HCT116 (cell line): Measurements from ENCODE around the gene THSD8. TPM values are rescaled to one million over a fixed set of nuclear protein-coding genes. Genes with fewer than 3 reads are reported as not detected.

Source experiments
- ATAC-seq: fragments of 200-7000 bp; cut with Tn5 transposase; 2 replicates; pipeline ENCODE4 v1.9.1; 2020; ENCODE audit warnings: mild to moderate bottlenecking, moderate library complexity
- BruUV-seq: library from RNA; stranded (reverse); fragments of 400-500 nt; replicated peaks from 2 replicates; lab custom pipeline; 2021; lab: Mats Ljungman, UMichigan
- CTCF ChIA-PET: fragments of 300-600 bp; sonication (Branson Sonifier 250); formaldehyde crosslinking; loops from one replicate; lab custom pipeline; 2021; ENCODE audit warnings: antibody characterized with exemption; lab: Charles Lee
- POLR2A ChIA-PET: fragments of 300-600, 350-600 bp; sonication (Branson Sonifier 250); formaldehyde crosslinking; loops from one replicate; lab custom pipeline; 2021; ENCODE audit warnings: antibody characterized with exemption; lab: Charles Lee
- RAD21 ChIA-PET, 2 experiments: fragments of 300-600 bp; sonication (Branson Sonifier 250); formaldehyde crosslinking; loops; one replicate each; lab custom pipeline; 2023; ENCODE audit warnings: low total read pairs in 2 of 2; ENCODE audit not compliant: uncharacterized antibody in 2 of 2, unreplicated experiment in 2 of 2, low non-redundant PET in 1 of 2; lab: Charles Lee
- DNase-seq: peaks from one replicate; pipeline ENCODE4 v3.0.0-alpha.2; 2010; ENCODE audit warnings: low read depth, low spot score
- H2AFZ ChIP-seq: fragments of 200-600 bp; shearing (Covaris generic), sonication (generic); 2 replicates; pipeline ENCODE4 v1.6.1; 2017; ENCODE audit warnings: low read depth, mixed run types, mixed read lengths, antibody characterized with exemption, low read length; ENCODE audit not compliant: poor library complexity, severe bottlenecking
- H3K27ac ChIP-seq: 2 replicates; pipeline ENCODE4 v1.5.1; 2012; ENCODE audit warnings: low read depth, low read length
- H3K27me3 ChIP-seq: fragments of 200-600 bp; sonication (generic); 2 replicates; pipeline ENCODE4 v1.6.1; 2016; ENCODE audit warnings: mixed run types, low read length, mixed read lengths; ENCODE audit not compliant: insufficient read depth
- H3K36me3 ChIP-seq, 2 experiments: fragments of 200-500 bp in 1 of 2; fragments of 200-600 bp in 1 of 2; sonication (Bioruptor generic) in 1 of 2; sonication (generic) in 1 of 2; 2 replicates each; pipeline versions ENCODE4 v1.5.1 to v1.6.1; 2014 to 2016; ENCODE audit warnings: low read length in 2 of 2, inconsistent platforms in 1 of 2, mixed read lengths in 1 of 2, mixed run types in 1 of 2; ENCODE audit not compliant: insufficient read depth in 2 of 2, control insufficient read depth in 1 of 2
- H3K4me1 ChIP-seq, 2 experiments: fragments of 200-600 bp in 1 of 2; sonication (generic) in 1 of 2; 2 replicates each; pipeline versions ENCODE4 v1.5.1 to v1.6.1; 2012 to 2017; ENCODE audit warnings: low read length in 2 of 2, inconsistent platforms in 1 of 2, mild to moderate bottlenecking in 1 of 2, mixed read lengths in 1 of 2, mixed run types in 1 of 2, moderate library complexity in 1 of 2; ENCODE audit not compliant: insufficient read depth in 2 of 2, control insufficient read depth in 1 of 2
- H3K4me2 ChIP-seq: fragments of 200-600 bp; sonication (generic); 2 replicates; pipeline ENCODE4 v1.6.1; 2017; ENCODE audit warnings: mixed run types, low read length, mixed read lengths
- H3K4me3 ChIP-seq, 2 experiments: fragments of 200-600 bp in 1 of 2; sonication (generic) in 1 of 2; replicated peaks in 1 of 2; 2 replicates each; pipeline ENCODE4 v1.5.1; 2011 to 2016; ENCODE audit warnings: low read length in 2 of 2, control low read depth in 1 of 2, low read depth in 1 of 2, mild to moderate bottlenecking in 1 of 2, mixed read lengths in 1 of 2, mixed run types in 1 of 2
- H3K79me2 ChIP-seq: fragments of 200-600 bp; sonication (generic); 2 replicates; pipeline ENCODE4 v1.6.1; 2017; ENCODE audit warnings: mild to moderate bottlenecking, mixed run types, low read length, moderate library complexity, mixed read lengths; ENCODE audit not compliant: insufficient read depth
- H3K9ac ChIP-seq: fragments of 200-600 bp; sonication (generic); 2 replicates; pipeline ENCODE4 v1.6.1; 2016; ENCODE audit warnings: low read length, mixed read lengths
- H3K9me2 ChIP-seq: fragments of 200-600 bp; sonication (generic), shearing (Covaris generic); 2 replicates; pipeline ENCODE4 v1.6.1; 2017; ENCODE audit warnings: mixed run types, mild to moderate bottlenecking, moderate library complexity; ENCODE audit not compliant: insufficient read depth
- H3K9me3 ChIP-seq, 2 experiments: fragments of 200-500 bp in 1 of 2; fragments of 200-600 bp in 1 of 2; sonication (Bioruptor generic) in 1 of 2; sonication (generic) in 1 of 2; 2 replicates each; pipeline ENCODE4 v1.6.1; 2014 to 2017; ENCODE audit warnings: low read length in 2 of 2, mixed read lengths in 2 of 2, inconsistent platforms in 1 of 2, low read depth in 1 of 2, mild to moderate bottlenecking in 1 of 2, mixed run types in 1 of 2, moderate library complexity in 1 of 2; ENCODE audit not compliant: control insufficient read depth in 1 of 2, insufficient read depth in 1 of 2
- H4K20me1 ChIP-seq: fragments of 200-600 bp; sonication (generic), shearing (Covaris generic); 2 replicates; pipeline ENCODE4 v1.6.1; 2017; ENCODE audit warnings: mixed run types, mild to moderate bottlenecking, moderate library complexity; ENCODE audit not compliant: insufficient read depth
- CEBPB ChIP-seq: IDR thresholded peaks from 2 replicates; pipeline ENCODE4 v1.6.1; 2012; ENCODE audit warnings: low read depth
- EGR1 ChIP-seq: IDR thresholded peaks from 2 replicates; pipeline ENCODE4 v1.6.1; 2012; ENCODE audit warnings: low read depth
- ELF1 ChIP-seq: IDR thresholded peaks from 2 replicates; pipeline ENCODE4 v1.6.1; 2012; ENCODE audit warnings: low read depth, borderline replicate concordance
- EZH2 ChIP-seq: fragments of 200-600 bp; sonication (generic); IDR thresholded peaks from 2 replicates; pipeline ENCODE4 v1.6.1; 2017; ENCODE audit warnings: antibody characterized with exemption, mixed run types
- EZH2phosphoT487 ChIP-seq: fragments of 200-600 bp; IDR thresholded peaks from 2 replicates; pipeline ENCODE4 v1.6.1; 2018; ENCODE audit warnings: antibody characterized with exemption, borderline replicate concordance
- FOSL1 ChIP-seq: IDR thresholded peaks from 2 replicates; pipeline ENCODE4 v1.6.1; 2012; ENCODE audit warnings: low read depth
- JUND ChIP-seq: IDR thresholded peaks from 2 replicates; pipeline ENCODE4 v1.6.1; 2012
- POLR2A ChIP-seq: IDR thresholded peaks from 2 replicates; pipeline ENCODE4 v1.7.0; 2011; ENCODE audit warnings: borderline replicate concordance; ENCODE audit not compliant: insufficient read depth, insufficient read length; ENCODE audit errors: extremely low read depth
- SP1 ChIP-seq: IDR thresholded peaks from 2 replicates; pipeline ENCODE4 v1.6.1; 2012; ENCODE audit warnings: low read depth
- SRF ChIP-seq: IDR thresholded peaks from 2 replicates; pipeline ENCODE4 v1.6.1; 2012; ENCODE audit warnings: low read depth
- TCF7L2 ChIP-seq: IDR thresholded peaks from 2 replicates; pipeline ENCODE4 v1.7.0; 2011; ENCODE audit warnings: borderline replicate concordance, inconsistent platforms; ENCODE audit not compliant: insufficient read depth, insufficient read length; ENCODE audit errors: extremely low read depth
- intact Hi-C: fragments of 100-400 bp; cut with micrococcal nuclease; formaldehyde crosslinking; loops from 2 replicates; pipeline ENCODE4 v1.10.0; 2022
- total RNA-seq: library from RNA; stranded (reverse); gene quantifications from one replicate; pipeline ENCODE4 v1.2.1, GENCODE V29; 2021; ENCODE audit not compliant: unreplicated experiment
- TF ChIP-seq, protein P1 (sequence below): IDR thresholded peaks from 2 replicates; pipeline ENCODE4 v1.6.1; 2012; ENCODE audit warnings: low read depth
- TF ChIP-seq, protein P2 (sequence below): IDR thresholded peaks from 2 replicates; pipeline ENCODE4 v1.6.1; 2012

The THSD8 gene
- total RNA-seq, 1 experiment from 2014 or later = 33.3 TPM

DNA sequence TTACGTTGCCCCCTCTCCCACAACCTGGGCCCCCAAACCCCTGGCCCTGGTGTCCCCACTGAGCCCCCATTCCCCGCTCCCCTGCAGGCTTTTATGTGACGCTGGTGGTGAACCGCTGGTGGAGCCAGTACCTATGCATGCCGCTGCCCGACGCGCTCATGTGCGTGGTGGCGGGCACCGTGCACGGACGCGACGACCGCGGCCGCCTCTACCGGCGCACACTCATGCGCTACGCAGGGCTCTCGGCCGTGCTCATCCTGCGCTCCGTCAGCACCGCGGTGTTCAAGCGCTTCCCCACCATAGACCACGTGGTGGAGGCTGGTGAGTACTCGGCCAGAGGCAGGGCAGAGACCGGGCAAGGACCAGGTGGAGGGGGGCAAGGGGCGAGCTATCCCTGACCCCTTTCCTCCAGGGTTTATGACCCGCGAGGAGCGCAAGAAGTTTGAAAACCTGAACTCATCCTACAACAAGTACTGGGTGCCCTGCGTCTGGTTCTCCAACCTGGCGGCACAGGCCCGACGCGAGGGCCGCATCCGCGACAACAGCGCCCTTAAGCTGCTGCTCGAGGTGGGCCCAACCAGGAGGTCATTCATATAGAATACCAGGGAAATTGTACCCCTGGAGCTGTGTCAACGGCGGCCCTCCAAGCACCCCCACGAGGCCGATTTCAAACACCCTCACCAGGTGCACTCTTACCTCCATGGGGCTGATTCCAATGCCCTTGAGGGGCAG lies 47.2 kb upstream of the THSD8 start:
- ChIA-PET RAD21 (no interaction called here), CTCF (interaction anchor here (1.2 to 1.5 kb wide), 3 partner anchors 12 to 38 kb away, joined by 3 to 4 read pairs (median 3); no protein-coding TSS in a partner anchor), POLR2A (no interaction called here)
- Histone ChIP-seq H3K27ac (no peak overlapping the region), H3K9ac (no peak overlapping the region), H3K4me2 (no peak overlapping the region), H3K79me2 (no peaks in the 10 kb centered on the region), H4K20me1 (no peaks in the 10 kb centered on the region), H2AFZ (no peak overlapping the region), H3K36me3 (no peaks in the 10 kb centered on the region), H3K9me3 (no peaks in the 10 kb centered on the region), H3K9me2 (no peaks in the 10 kb centered on the region), H3K4me1 (peaks cover 4 to 13% of the 10 kb centered on the region in 2 experiments; a peak in 3 of 4 replicates), H3K4me3 (no peak overlapping the region), H3K27me3 (no peaks in the 10 kb centered on the region)
- DNase-seq = no peak
- BruUV-seq = no TSS peak
- ATAC-seq = no peak
- intact Hi-C loops = no loop called here
- no peak for TF ChIP-seq EZH2
- TF ChIP-seq, protein P1, sequence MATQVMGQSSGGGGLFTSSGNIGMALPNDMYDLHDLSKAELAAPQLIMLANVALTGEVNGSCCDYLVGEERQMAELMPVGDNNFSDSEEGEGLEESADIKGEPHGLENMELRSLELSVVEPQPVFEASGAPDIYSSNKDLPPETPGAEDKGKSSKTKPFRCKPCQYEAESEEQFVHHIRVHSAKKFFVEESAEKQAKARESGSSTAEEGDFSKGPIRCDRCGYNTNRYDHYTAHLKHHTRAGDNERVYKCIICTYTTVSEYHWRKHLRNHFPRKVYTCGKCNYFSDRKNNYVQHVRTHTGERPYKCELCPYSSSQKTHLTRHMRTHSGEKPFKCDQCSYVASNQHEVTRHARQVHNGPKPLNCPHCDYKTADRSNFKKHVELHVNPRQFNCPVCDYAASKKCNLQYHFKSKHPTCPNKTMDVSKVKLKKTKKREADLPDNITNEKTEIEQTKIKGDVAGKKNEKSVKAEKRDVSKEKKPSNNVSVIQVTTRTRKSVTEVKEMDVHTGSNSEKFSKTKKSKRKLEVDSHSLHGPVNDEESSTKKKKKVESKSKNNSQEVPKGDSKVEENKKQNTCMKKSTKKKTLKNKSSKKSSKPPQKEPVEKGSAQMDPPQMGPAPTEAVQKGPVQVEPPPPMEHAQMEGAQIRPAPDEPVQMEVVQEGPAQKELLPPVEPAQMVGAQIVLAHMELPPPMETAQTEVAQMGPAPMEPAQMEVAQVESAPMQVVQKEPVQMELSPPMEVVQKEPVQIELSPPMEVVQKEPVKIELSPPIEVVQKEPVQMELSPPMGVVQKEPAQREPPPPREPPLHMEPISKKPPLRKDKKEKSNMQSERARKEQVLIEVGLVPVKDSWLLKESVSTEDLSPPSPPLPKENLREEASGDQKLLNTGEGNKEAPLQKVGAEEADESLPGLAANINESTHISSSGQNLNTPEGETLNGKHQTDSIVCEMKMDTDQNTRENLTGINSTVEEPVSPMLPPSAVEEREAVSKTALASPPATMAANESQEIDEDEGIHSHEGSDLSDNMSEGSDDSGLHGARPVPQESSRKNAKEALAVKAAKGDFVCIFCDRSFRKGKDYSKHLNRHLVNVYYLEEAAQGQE = no peak
- TF ChIP-seq TCF7L2 = no peak
- no peak for TF ChIP-seq EGR1
- no peak for TF ChIP-seq POLR2A
- TF ChIP-seq SP1 = no peak
- no peak for TF ChIP-seq EZH2phosphoT487
- TF ChIP-seq, protein P2, sequence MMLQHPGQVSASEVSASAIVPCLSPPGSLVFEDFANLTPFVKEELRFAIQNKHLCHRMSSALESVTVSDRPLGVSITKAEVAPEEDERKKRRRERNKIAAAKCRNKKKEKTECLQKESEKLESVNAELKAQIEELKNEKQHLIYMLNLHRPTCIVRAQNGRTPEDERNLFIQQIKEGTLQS = no peak
- TF ChIP-seq JUND = no peak
- TF ChIP-seq CEBPB = no peak
- TF ChIP-seq SRF = no peak
- TF ChIP-seq FOSL1 = no peak
- TF ChIP-seq ELF1 = no peak
